GM10266 (cell line): ENCODE measurements around the gene NELL2.

Experiments
- DNase-seq: peaks from one replicate; pipeline ENCODE4 v3.0.0; 2012; ENCODE audit errors: extremely low spot score
- CTCF ChIP-seq: IDR thresholded peaks from 2 replicates; pipeline ENCODE4 v1.5.1; 2012; ENCODE audit warnings: mild to moderate bottlenecking, low read depth; ENCODE audit not compliant: control insufficient read depth, insufficient read depth; ENCODE audit errors: missing control alignments

NELL2 gene

GRCh38 chr12:44460261-44460660 is 415.9 kb downstream of the NELL2 start:
- TF ChIP-seq CTCF = no peak
- DNase-seq = no peak

GRCh38 chr12:44459569-44459968 is 416.5 kb downstream of the NELL2 start:
- no peak for TF ChIP-seq CTCF
- no peak for DNase-seq
